Gastrocnemius medialis (tissue), 4 donors: Measurements from ENCODE around the gene ERGIC3. TPM values are rescaled to one million over a fixed set of nuclear protein-coding genes. Genes with fewer than 3 reads are reported as not detected.

Experiments
- ATAC-seq, 2 donors: fragments of 150-250 bp; one replicate each; pipeline ENCODE4 v1.9.1; 2016
- DNase-seq, 2 donors: peaks; one replicate each; pipeline ENCODE4 v3.0.0-alpha.2; 2019
- H3K27ac ChIP-seq, 4 donors: fragments of 200-600 bp; sonication (generic); 1 replicate in 1 of 4; 2 replicates in 3 of 4; pipeline ENCODE4 v1.5.1; 2016 to 2018; ENCODE audit warnings: mild to moderate bottlenecking in 2 of 4, moderate library complexity in 1 of 4
- H3K27me3 ChIP-seq, 3 donors: fragments of 200-600 bp; sonication (generic) in 2 of 3; 1 replicate in 1 of 3; 2 replicates in 2 of 3; pipeline versions ENCODE4 v1.5.1 to v1.6.0; 2016 to 2019; ENCODE audit warnings: mild to moderate bottlenecking in 1 of 3, moderate library complexity in 1 of 3
- H3K36me3 ChIP-seq, 2 donors: fragments of 200-600 bp; sonication (generic) in 1 of 2; one replicate each; pipeline ENCODE4 v1.5.1; 2017 to 2018
- H3K4me1 ChIP-seq, 2 donors: fragments of 200-600 bp; sonication (generic) in 1 of 2; one replicate each; pipeline ENCODE4 v1.5.1; 2016 to 2017; ENCODE audit warnings: mild to moderate bottlenecking in 2 of 2
- H3K4me3 ChIP-seq, 4 donors: fragments of 200-600 bp; sonication (generic) in 3 of 4; 1 replicate in 1 of 4; 2 replicates in 3 of 4; pipeline ENCODE4 v1.5.1; 2016 to 2019; ENCODE audit warnings: mild to moderate bottlenecking in 2 of 4
- H3K9me3 ChIP-seq, 3 donors: fragments of 200-600 bp; sonication (generic) in 2 of 3; 1 replicate in 1 of 3; 2 replicates in 2 of 3; pipeline ENCODE4 v1.5.1; 2016 to 2019
- POLR2A ChIP-seq, 2 donors: fragments of 450-650 bp; IDR thresholded peaks; one replicate each; pipeline ENCODE4 v1.6.1; 2017; ENCODE audit warnings: antibody characterized with exemption in 2 of 2, mild to moderate bottlenecking in 2 of 2, moderate library complexity in 2 of 2
- in situ Hi-C, 4 donors: fragments of 200-750 bp; cut with MboI; loops; one replicate each; pipeline versions ENCODE4 v1.15.0 to v1.8.0; 2017; ENCODE audit warnings: low sequenced_read_pairs in 4 of 4
- intact Hi-C: fragments of 100-400 bp; cut with DNase I; formaldehyde crosslinking; loops from one replicate; pipeline ENCODE4 v1.15.1; 2023; ENCODE audit warnings: low total_unique reads
- total RNA-seq, 4 donors: library from RNA; depleted of rRNA; stranded (reverse); fragments of >200 nt; gene quantifications; one replicate each; pipeline versions ENCODE4 v1.1.0 to v1.2.3, GENCODE V29; 2016
- TF ChIP-seq, protein P1 (sequence below), 5 experiments: fragments of 450-650 bp in 3 of 5; fragments of 200-600 bp in 2 of 5; sonication (generic) in 2 of 5; IDR thresholded peaks in 4 of 5; conservative IDR thresholded peaks in 1 of 5; 1 replicate in 4 of 5; 2 replicates in 1 of 5; pipeline ENCODE4 v1.5.1; 2016 to 2019; ENCODE audit warnings: antibody characterized with exemption in 5 of 5, mild to moderate bottlenecking in 3 of 5, moderate library complexity in 3 of 5

ERGIC3 gene
- total RNA-seq, result 10 to 100 TPM; 82.5 to 91.0 (median 89.2) TPM

DNA sequence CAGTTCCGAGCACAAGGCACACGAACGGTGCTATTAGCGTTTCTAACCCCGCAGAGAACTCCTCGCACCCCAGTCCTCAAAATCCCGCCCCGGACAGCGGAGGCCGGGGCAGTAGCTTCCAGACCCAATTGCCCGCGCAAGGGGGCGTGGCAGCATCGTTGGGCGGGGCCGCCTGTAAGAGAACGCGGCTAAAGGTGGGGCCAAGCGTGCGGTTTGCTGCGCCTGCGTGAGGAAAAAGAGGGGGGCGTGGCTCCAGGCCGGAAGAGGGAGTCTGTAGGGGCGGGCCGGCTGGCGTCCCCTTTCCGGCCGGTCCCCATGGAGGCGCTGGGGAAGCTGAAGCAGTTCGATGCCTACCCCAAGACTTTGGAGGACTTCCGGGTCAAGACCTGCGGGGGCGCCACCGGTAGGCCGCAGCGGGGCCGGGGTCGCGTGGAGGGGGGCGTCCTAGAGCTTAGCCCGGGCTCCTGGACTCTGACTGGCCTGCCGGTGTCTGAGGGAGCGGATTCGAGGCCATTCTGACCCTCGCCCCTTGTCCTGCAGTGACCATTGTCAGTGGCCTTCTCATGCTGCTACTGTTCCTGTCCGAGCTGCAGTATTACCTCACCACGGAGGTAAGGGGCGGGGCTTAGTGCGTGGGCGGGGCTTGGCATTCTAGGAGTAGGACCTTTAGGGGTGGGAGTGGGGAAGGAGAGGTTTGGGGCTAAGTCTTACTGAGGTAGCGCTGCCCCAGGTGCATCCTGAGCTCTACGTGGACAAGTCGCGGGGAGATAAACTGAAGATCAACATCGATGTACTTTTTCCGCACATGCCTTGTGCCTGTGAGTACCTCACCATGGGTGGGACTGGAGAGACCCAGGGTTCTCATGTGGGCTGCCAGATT, at the start of gene ERGIC3:
Gene ERGIC3, plus strand, starts transcription at position 296 of the 880 bp plus-strand sequence. Its CDS starts 20 bp downstream, at position 316.
- in situ Hi-C loops (no loop called here), intact Hi-C loops (loop anchor here (2.0 kb wide), 2 partner anchors 75 kb away; no protein-coding TSS in a partner anchor)
- Histone ChIP-seq H3K9me3 (no peaks in the 10 kb centered on the region), H3K4me1 (peaks cover 0 to 12% of the 10 kb centered on the region in 2 donors), H3K27me3 (no peaks in the 10 kb centered on the region), H3K36me3 (peaks cover 0 to 10% of the 10 kb centered on the region in 2 donors), H3K27ac (peak within 1 kb of the TSS; percentile 65 to 85 (median 77)), H3K4me3 (peak within 1 kb of the TSS; percentile 69 to 88 (median 82))
- DNase-seq (peak; percentile 94 to 96), ATAC-seq (peak; percentile 99)
- TF ChIP-seq, protein P1, sequence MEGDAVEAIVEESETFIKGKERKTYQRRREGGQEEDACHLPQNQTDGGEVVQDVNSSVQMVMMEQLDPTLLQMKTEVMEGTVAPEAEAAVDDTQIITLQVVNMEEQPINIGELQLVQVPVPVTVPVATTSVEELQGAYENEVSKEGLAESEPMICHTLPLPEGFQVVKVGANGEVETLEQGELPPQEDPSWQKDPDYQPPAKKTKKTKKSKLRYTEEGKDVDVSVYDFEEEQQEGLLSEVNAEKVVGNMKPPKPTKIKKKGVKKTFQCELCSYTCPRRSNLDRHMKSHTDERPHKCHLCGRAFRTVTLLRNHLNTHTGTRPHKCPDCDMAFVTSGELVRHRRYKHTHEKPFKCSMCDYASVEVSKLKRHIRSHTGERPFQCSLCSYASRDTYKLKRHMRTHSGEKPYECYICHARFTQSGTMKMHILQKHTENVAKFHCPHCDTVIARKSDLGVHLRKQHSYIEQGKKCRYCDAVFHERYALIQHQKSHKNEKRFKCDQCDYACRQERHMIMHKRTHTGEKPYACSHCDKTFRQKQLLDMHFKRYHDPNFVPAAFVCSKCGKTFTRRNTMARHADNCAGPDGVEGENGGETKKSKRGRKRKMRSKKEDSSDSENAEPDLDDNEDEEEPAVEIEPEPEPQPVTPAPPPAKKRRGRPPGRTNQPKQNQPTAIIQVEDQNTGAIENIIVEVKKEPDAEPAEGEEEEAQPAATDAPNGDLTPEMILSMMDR (IDR thresholded peaks at IDR 0.05 in 4 of 5, conservative IDR thresholded peaks at IDR 0.05 in 1 of 5), result peak in 1 of 5 experiments; percentile 26
- TF ChIP-seq POLR2A (IDR thresholded peaks at IDR 0.05), result peak in 1 of 2 donors; percentile 29

DNA sequence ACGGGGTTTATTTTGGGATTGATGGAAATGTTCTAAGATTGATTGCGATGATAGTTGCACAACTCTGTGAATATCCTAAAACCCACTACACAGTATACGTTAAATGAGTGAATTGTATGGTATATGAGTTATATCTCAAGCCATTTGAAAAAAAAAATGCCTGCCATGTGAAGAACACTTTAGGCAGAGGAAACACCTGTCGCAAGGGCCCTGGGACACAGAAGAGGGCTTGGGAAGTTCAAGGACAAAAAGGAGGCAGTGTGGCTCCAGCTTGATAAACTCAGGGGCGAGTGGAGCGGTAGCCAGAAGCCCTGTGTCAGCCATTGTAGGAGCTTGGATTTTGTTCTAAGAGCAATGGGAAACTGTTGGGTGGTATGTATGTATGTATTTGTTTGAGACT, 49.5 kb upstream of the ERGIC3 start:
- intact Hi-C loops (no loop called here), in situ Hi-C loops (no loop called here)
- no peaks in the 10 kb centered on the region for H3K27me3 ChIP-seq
- H3K9me3 ChIP-seq, result no peaks in the 10 kb centered on the region
- no peak overlapping the region for H3K27ac ChIP-seq
- no peak for TF ChIP-seq POLR2A (IDR thresholded peaks at IDR 0.05)
- TF ChIP-seq, protein P1 (IDR thresholded peaks at IDR 0.05 in 4 of 5, conservative IDR thresholded peaks at IDR 0.05 in 1 of 5), result no peak
- DNase-seq, result no peak
- H3K4me3 ChIP-seq, result no peak overlapping the region
- H3K4me1 ChIP-seq, result peaks cover 29% of the 10 kb centered on the region in 2 donors
- no peak for ATAC-seq
- peaks cover 0 to 52% of the 10 kb centered on the region in 2 donors for H3K36me3 ChIP-seq

DNA sequence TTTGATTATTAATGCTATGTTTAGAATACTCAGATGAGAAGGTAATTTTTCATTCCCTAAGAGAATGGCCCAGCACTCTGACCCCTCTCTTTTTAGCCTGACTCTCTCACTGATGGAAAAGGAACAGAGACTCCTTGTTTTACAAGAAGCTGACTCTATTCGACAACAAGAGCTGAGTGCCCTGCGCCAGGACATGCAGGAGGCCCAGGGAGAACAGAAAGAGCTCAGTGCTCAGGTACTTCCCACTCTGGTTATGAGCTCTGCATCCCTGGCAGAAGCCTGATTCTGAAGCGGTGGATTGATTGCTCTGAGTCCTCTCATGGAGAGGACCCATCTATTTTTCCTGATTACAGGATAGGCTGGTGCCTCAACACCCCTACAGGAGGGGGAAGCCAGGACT, 45.4 kb upstream of the ERGIC3 start:
- in situ Hi-C loops (no loop called here), intact Hi-C loops (no loop called here)
- Histone ChIP-seq H3K9me3 (no peaks in the 10 kb centered on the region), H3K36me3 (peaks cover 0 to 57% of the 10 kb centered on the region in 2 donors), H3K27me3 (no peaks in the 10 kb centered on the region), H3K4me1 (peaks cover 36% of the 10 kb centered on the region in 2 donors), H3K27ac (peak overlapping the region; percentile 65 to 83 (median 78)), H3K4me3 (no peak overlapping the region)
- DNase-seq, result no peak
- ATAC-seq, result no peak
- TF ChIP-seq POLR2A (IDR thresholded peaks at IDR 0.05), result no peak
- TF ChIP-seq, protein P1 (IDR thresholded peaks at IDR 0.05 in 4 of 5, conservative IDR thresholded peaks at IDR 0.05 in 1 of 5), result no peak

DNA sequence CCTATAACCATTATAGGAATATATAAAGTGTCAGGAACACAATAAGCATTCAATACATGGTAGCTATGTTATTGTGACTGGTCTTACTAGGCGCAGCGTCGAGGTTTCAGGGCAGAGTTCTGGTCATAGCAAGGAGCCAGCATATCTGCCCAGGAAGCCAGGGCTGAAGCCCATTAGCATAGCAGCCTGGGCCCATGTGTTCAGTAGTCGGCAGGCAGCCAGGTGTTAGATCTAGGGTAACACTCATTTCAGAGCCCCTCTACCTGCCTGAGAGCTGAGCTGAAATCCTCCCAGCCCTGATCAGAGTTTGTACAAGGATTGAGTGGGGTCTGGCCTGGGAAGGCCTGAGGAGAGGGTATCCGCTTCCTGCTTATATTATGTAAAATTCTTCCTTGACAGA, 44.6 kb upstream of the ERGIC3 start:
- no peak for DNase-seq
- TF ChIP-seq POLR2A (IDR thresholded peaks at IDR 0.05), result no peak
- TF ChIP-seq, protein P1 (IDR thresholded peaks at IDR 0.05 in 4 of 5, conservative IDR thresholded peaks at IDR 0.05 in 1 of 5), result no peak
- Histone ChIP-seq H3K4me3 (no peak overlapping the region), H3K27me3 (no peaks in the 10 kb centered on the region), H3K4me1 (peaks cover 36% of the 10 kb centered on the region in 2 donors), H3K9me3 (no peaks in the 10 kb centered on the region), H3K36me3 (peaks cover 0 to 64% of the 10 kb centered on the region in 2 donors), H3K27ac (peak overlapping the region; percentile 65 to 83 (median 78))
- in situ Hi-C loops (no loop called here), intact Hi-C loops (loop anchor here (1.0 kb wide), 1 partner anchor 34 kb away; no protein-coding TSS in a partner anchor)
- ATAC-seq, result peak; percentile 29 to 69
